ENCODE data around the gene CCDC150.

Gene CCDC150

GRCh38 chr2:196767101-196767500 is 127.6 kb downstream of the CCDC150 start:
- no peak for DNase-seq (ENCODE audit: low read depth in 1 of 2, low spot score in 1 of 2)
- no peak for TF ChIP-seq SPI1 (IDR thresholded peaks at IDR 0.05; ENCODE audit: borderline replicate concordance, low read depth)
- no peak for TF ChIP-seq CTCF (IDR thresholded peaks at IDR 0.05; ENCODE audit: insufficient read depth, low read length)
- TF ChIP-seq POLR2AphosphoS5 (IDR thresholded peaks at IDR 0.05; ENCODE audit: low read depth): no peak
- TF ChIP-seq REST (IDR thresholded peaks at IDR 0.05; ENCODE audit: insufficient replicate concordance, low read depth): no peak
- no peak for TF ChIP-seq GABPA (IDR thresholded peaks at IDR 0.05; ENCODE audit: low read depth)
- Histone ChIP-seq H3K27ac (replicated peaks) (no peak overlapping the region), H3K4me3 (replicated peaks; ENCODE audit: insufficient read depth, low read length) (no peak overlapping the region), H3K27me3 (ENCODE audit: insufficient read depth, poor library complexity, severe bottlenecking) (no peaks in the 10 kb centered on the region)

Measured in HL-60 (cell line).